NCI-H774 (cell line): ENCODE data around the gene CACNA1B.
"Not testable (repeated sequence)": the region's sequence is repeated elsewhere in the genome, so short reads cannot be mapped to it uniquely, and the experiment has no call there.

Experiments
- DNase-seq: peaks from one replicate; lab custom pipeline; 2025; lab: John Stamatoyannopoulos, UW

CACNA1B gene

DNA sequence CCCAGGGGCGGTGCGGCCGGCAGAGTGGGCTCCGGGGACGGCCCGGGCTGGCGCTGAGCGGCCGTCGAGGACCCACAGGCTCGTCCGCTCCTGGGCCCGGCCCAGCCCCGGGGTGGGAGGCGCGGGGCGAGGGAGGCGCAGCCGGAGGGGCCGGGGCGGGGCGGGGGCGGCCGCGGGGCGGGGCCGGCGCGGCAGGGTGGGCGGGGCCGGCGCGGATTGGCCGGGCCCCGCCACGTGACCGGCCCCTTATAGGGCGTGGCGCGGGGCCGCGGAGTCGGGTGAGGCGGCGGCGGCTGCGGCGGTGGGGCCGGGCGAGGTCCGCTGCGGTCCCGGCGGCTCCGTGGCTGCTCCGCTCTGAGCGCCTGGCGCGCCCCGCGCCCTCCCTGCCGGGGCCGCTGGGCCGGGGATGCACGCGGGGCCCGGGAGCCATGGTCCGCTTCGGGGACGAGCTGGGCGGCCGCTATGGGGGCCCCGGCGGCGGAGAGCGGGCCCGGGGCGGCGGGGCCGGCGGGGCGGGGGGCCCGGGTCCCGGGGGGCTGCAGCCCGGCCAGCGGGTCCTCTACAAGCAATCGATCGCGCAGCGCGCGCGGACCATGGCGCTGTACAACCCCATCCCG, at the start of gene CACNA1B:
TSS of gene CACNA1B (plus strand) at position 277 of the 617 bp plus-strand sequence. CDS start at position 429, 152 bp downstream.
- not testable (repeated sequence) for DNase-seq

DNA sequence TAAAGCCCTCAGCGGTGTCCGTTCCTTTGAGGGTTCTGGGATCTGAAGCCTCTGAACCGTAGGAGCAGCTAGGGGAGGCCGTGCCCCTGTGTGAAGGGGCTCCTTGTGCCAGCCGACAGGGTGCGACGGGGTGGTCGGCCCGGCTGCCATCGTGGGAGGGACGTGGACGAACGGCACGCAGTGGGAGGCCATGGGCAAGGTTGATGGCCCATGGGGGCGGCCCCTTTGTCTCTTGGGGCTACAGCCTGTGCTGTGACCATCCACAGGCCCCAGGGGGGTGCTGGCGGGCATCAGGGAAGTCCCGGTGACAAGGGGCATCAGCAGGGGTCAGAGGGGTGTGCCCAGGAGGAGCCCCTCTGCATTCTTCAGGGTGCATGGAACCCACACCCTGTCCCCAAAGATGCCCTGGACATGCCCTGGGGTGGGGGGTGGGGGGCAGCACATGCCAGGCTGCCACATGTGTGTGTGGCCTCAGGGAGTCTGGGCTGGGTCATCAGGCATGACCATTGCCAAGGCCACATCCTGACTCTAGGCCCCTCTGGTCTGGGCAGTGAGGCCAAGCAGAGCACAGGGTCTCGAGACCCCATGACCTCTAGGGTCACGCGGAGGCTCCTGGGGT, 49.6 kb upstream of the CACNA1B start:
- DNase-seq, result no peak

DNA sequence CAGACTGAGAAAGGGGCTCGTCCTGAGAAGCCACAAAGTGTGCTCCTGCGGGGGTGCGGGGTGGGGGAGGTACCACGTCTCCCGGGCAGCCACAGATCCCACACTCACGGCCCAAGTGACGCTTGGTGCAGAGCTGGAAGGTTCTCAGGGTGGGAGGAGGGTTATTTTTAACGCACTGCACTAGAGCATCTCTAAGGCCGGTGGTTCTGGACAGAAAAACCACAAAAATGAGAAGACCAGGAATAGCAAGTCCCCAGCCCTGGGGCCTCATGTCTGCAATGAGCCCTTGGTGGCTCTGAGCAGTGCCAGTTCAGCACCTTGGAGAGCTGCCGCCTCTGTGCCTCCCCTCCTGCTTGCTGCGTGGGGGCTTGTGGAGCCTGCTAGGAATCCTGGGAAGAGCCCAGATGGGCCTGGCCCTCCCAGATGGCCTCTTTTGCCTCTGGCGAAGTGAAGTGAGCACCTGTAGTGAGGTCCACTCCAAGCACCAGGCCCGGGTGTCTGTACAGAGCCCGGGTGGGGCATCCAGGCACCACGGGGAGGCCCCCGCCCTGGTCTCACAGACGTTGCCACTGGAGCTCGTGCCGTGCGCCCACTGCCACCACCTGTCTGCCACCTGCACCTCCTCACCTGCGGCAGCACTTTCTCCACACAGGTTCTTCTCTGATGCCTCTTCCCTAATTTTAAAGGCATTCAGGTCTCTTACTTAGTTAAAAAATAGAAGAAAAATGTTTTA, 48.9 kb upstream of the CACNA1B start:
- DNase-seq, result no peak

DNA sequence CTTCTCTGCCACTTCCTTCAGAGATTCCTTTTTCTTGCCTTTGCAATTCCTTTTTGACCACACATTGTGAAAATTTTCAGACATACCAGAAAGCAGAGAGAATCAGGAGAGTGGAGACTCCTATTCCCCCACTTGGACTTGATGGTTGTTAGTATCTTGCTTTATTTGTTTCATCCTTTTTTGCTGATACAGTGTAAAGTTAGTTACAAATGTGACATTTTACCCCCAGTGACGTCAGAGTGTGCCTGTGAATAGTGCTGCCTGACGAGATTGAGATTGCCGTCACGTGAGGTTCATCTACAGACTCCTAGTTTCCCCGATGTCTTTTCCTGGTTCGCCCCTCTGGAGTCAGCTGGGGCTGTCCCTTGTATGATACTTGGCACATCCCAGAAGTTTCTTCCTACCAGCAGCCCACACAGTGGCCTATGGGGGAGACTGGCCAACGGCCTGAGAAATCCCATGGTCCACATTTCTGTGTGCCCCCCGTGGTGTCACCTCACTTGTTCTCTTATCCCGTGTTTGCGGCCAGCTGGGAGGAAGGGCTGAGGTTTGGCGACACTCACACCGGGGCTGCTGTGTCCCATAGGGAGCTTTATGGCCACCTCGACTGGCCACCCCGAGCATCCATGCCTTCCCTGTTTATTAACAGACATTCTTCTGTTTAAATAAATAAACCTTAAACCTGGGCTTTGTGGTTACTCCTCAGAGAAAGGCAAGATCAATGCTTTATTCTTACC, 48.2 kb upstream of the CACNA1B start:
- no peak for DNase-seq

DNA sequence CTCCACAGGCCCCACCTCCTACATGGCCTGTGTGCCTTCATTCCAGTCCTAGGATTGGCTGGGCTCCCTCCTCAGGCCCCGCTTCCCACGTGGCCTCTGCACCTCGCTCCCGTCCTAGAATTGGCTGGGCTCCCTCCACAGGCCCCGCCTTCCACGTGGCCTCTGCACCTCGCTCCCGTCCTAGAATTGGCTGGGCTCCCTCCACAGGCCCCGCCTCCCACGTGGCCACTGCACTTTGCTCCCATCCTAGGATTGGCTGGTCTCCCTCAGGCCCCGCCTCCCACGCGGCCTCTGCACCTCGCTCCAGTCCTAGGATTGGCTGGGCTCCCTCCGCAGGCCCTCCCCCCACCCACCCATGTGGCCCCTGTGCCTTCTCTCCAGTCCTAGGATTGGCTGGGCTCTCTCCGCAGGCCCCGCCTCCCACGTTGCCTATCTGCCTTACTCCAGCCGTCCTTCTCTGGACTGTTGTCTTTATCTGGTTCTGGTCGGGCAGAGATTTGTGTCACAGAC, 45.3 kb upstream of the CACNA1B start:
- DNase-seq, result no peak

DNA sequence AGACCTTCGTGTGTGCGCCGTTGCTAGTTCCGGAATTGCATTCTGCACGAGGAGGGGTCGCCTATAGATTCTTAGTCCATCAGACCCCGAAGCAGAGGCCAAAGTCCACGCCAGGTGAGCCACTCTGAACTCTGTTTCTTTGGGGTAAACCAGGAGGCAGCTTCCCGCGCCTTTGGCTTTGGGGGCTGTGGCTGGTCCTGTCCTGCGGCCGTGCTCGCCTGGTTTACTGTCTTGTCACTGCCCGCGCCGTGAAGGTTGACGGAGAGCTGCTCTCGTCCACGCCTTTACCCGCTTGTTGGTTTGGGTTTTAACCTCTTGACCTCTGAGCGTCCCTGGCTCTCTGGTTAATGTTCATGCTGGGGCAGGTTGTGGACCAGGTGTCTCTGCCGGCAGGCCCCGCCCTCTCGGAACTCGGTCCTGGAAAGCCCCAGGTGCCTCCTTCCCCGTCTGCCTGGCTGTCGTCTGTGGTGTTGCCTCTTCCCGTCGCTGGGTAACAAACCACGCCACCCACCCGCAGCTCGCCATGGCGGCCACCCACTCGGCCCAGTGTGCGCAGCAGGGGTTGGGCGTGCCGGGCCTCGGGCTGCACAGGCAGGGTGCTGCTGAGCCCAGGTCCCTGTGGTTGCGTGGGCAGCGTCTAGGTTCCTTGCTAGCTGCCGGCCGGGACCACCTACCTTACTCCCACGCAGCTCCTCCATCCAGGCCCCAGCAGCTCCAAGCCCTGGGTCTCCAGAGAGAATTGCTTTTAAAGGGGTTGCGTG, 44.6 kb upstream of the CACNA1B start:
- no peak for DNase-seq

DNA sequence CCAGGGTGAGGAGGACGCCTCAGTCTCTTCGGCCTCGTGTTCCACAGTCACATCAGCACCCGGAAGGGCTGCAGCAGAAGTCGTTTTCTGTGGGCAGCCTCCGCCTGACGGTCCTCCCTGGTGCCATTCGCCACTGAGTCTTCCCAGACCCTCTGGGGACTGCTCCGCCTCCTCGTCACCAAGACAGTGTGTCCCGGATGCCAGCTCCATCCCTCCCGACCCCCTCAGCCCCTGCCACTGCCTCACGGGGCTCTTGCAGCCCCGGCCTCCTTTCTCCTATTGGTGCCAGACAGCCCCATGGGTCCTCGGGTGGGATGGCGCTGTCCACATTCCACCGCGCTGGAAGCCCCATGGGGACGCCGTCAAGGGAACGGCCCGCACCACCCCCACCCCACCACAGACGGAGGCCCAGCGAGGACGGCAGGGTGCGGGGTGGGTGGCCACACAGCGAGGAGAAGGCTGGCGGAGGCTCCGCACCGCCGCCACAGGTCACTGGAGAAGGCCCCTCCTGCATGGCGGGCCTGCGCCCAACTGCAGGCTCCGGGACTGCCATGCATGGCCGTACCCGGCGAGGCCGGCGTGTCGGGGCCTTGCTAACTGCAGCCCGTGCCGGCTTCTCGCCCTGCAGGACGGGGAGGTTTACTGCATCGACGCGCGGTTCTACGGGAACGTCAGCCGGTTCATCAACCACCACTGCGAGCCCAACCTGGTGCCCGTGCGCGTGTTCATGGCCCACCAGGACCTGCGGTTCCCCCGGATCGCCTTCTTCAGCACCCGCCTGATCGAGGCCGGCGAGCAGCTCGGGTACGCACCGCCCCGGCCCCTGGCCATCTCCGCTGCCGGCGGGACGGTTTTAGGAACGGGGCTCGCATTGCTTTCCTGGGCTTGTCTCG, 43.6 kb upstream of the CACNA1B start:
- no peak for DNase-seq

DNA sequence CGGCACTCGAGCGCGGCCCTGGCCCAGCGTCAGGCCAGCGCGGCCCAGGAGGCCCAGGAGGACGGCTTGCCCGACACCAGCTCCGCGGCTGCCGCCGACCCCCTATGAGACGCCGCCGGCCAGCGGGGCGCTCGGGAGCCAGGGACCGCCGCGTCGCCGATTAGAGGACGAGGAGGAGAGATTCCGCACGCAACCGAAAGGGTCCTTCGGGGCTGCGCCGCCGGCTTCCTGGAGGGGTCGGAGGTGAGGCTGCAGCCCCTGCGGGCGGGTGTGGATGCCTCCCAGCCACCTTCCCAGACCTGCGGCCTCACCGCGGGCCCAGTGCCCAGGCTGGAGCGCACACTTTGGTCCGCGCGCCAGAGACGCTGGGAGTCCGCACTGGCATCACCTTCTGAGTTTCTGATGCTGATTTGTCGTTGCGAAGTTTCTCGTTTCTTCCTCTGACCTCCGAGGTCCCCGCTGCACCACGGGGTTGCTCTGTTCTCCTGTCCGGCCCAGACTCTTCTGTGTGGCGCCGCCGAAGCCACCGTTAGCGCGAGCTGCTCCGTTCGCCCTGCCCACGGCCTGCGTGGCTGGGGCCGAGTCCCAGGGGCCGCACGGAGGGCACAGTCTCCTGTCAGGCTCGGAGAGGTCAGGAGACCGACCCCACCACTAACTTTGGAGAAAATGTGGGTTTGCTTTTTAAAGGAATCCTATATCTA, 42.6 kb upstream of the CACNA1B start:
- DNase-seq, result no peak

DNA sequence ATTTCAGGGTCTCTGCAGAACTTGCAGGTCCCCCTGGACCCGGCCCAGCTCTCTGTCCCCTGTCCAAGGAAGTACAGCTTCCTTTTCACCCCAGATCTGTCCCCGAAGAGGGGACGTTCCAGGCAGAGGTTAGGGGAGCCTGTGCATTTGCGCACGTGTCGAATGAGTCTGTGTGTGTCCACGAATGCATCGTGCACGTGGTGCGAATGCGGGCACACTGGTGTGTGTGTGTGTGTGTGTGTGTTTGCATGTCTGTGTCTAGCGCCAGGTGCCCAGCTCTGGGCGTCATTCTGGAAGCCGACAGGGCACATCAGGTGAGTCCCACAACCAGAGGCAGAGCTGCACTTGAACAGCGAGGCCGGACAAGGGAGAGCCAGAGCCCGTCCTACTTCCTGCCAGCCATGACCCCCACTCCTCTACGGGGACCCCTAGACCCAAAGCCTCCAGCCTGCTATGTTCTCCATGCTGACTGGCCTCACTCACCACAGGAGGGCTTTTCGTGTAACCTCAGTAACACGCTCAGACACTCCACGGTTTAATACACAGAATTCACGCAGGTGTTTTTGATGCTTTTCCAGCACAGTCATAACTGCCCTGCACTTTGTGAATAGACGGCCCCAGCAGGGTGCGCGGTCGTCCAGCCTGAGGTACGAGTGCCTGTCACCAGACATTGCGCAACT, 41.3 kb upstream of the CACNA1B start:
- no peak for DNase-seq

DNA sequence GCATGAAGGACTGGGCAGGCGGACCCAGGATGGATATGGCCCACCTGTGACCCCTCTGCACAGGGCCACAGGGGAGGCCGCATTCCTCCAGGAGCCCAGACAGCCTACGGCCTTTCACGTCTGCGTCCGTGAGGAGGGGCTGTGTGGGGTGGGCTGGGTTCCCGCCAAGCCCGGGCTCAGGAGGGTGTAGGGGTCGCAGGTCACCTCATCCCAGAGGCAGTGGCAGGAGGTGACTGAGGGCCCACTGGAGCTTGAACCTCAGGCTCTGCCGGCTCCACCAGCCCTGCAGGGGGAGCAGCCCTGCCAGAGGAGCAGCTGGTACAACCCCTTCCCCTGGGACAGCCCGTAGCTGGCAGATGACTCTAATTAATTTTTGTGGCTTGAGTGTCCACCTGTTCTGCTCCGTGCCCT, 40.7 kb upstream of the CACNA1B start:
- DNase-seq, result no peak

DNA sequence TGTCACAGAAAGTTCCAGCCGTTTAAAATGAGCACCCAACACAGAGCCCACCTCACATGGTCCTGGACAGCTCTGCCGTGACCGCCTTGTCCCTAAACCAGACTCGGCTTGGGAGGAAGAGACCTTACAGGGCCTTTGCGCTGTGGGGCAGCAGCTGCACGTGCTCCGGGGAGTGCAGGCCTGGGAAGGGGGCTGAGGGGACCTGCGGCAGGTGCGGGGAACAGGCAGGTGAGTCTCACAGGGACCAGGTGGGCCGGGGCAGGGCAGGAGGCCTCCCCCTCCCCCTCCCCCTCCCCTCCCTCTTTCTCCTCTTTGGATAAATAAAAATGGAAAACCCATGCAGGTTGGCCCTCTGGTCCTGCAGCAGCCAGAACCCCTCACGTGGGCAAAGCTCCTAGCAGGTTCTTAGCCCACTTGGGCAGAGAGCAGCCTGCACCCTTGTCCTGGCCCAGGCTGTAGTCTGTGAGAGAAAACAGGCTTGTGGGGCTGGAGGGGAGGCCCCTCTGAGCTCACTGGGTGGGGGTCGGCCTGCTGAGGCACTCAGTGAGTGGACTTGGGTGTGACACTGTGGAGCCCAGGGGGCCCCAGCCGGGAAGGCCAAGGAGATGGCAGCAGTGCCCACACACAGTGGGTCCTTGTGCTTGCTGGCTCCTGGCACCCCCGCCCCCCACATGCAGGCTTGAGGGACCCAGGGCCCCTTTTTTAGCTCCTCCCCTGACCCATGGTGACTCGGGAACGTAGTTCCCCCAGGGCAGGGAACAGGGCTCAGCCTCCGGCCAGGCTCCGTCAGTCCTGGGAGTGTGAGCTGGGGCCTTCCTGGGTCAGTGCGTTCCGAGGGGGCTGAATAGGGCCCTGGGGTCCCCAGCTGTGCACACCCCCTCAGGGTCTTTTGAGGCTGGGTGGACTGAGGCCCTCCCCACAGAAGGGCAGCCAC, 40.0 kb upstream of the CACNA1B start:
- DNase-seq, result no peak

DNA sequence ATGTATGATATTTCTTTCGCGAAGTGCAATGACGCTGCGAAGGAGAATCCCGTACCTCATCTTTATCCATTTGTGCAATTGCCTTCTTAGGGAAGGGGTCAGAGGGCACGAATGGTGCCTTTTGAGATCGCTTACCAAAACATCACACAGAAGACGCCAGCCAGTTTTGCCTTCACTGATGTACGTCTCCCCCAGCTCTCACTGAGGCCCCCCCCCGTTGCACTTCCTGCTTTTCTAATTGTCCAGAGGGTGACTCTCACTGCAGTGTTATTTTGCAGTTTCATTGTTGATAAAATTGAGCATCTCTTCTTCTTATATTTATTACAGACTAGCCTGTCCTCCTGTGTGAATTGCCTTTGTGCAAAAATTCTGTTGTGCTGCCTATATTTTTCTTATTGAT, 39.0 kb upstream of the CACNA1B start:
- no peak for DNase-seq

DNA sequence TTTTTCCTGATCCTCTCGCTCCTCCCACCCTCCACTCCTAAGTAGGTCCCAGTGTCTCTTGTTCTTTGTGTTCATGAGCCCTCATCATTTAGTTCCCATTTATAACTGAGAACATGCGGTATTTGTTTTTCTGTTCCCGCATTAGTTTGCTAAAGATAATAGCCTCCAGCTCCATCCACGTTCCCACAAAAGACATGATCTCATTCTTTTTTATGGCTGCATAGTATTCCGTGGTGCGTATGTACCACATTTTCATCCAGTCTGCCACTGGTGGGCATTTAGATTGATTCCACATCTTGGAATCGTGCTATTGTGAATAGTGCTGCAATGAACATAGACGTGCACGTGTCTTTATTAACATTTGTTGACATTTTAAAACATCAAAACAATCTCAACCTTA, 34.2 kb upstream of the CACNA1B start:
- DNase-seq, result no peak

DNA sequence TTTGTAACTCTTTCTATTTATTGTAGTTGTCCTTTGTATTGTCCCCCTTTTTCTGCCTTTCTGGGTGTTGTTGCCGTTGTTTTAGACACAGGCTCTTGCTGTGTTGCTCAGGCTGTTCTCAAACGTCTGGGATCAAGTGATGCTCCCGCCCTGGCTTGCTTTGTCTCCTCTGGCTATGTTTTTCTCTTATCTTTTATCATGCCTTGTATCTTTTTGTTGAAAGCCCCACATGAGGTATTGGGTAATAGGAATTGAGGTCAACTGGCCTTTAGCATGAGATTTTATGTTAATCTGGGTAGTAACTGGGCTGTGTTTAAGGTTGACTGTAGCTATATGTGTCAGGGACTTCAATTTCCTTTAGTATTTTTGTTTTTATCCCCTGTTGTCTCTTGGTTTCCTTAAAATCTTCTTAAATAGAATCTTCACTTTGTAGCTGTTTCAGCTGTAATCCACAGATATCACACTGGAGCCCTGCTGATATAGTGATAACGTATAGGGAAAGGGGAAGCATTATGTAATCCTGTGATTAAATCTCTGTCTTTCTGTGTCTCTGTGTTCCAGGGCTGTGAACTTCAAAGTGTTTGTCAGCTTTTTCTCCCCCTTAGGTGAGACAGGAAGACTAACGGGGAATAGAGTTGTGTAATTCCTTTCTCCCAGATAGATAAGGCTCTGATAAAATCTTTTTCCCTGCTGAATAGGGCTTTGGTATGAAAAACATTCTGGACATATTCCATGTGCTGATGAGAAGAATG, 25.9 kb upstream of the CACNA1B start:
- no peak for DNase-seq

DNA sequence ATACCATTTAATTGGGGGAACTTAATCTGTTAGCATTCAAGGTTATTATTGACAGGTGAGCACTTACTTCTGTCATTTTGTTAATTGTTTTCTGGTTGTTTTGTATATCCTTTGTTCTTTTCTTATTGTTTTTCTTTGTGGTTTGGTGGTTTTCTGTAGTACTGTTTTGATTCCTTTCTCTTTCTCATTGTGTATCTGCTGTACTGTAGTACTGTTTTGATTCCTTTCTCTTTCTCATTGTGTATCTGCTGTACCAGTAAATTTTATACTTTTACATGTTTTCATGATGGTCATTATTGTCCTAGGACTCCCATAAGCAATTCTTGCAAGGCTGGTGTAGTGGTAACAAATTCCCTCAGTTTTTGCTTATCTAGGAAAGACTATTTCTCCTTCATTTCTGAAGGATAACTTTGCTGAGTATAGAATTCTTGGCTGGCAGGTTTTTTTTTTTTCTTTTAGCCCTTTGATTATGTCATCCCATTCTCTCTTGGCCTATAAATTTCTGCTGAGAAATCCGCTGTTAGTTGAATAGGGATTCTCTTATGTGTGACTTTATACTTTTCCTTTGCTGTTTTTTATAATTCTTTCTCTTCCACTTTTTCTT, 24.1 kb upstream of the CACNA1B start:
- no peak for DNase-seq

DNA sequence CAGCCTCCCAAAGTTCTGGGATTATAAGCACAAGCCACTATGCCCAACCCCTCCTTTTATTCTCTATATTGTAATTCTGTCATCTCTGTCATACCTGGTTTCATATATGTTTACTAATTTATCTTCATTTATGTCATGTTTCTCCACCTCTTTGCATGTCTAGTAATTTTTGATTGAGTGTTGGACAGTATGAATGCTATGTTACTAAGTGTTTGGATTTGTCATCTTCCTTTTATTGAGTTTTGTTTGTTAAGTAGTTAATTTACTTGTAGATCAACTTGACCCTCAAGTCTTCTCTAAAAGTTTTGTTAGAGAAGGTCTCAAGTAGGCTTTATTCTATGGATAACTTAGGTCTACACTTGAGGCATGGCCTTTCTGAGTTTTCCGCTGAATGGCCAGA, 17.2 kb upstream of the CACNA1B start:
- no peak for DNase-seq

DNA sequence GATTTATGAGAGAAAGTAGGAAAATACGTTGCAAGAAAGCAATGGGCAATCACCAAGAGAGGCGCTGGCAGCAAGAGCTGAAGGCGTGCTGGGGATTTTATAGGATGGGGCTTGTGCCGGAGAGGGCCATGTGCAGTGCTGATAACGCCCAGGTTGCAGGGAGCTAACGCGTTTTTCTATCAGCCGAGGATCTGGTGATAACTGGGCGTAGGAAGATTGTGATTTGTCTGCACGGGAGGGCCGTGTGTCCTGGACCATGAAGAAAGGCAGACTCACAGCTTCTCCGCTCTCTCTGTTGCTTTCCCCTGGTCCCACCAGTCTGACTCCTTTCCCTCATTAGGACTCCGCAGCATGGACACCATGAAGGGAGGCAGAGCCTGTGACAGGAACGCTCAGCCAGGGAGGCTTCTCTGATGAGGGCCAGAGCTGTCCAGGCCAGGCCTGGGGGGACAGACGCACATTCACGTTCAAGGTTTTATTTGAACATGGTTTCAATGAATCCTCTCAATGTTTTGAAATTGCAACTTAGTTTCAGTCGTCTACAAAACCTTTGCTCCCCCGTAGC, 11.9 kb upstream of the CACNA1B start:
- no peak for DNase-seq
